GM23248 (cell line): ENCODE measurements around the gene HINT3.

ENCODE experiments used
- EZH2 ChIP-seq: fragments of 200-600 bp; sonication (generic); IDR thresholded peaks from 2 replicates; pipeline ENCODE4 v1.6.1; 2018; ENCODE audit warnings: antibody characterized with exemption, mild to moderate bottlenecking; ENCODE audit not compliant: insufficient read depth, poor library complexity, severe bottlenecking
- EZH2phosphoT487 ChIP-seq: fragments of 200-600 bp; sonication (generic); IDR thresholded peaks from 2 replicates; pipeline ENCODE4 v1.6.1; 2018; ENCODE audit warnings: antibody characterized with exemption, moderate library complexity, mild to moderate bottlenecking, low read depth; ENCODE audit not compliant: insufficient read depth

DNA sequence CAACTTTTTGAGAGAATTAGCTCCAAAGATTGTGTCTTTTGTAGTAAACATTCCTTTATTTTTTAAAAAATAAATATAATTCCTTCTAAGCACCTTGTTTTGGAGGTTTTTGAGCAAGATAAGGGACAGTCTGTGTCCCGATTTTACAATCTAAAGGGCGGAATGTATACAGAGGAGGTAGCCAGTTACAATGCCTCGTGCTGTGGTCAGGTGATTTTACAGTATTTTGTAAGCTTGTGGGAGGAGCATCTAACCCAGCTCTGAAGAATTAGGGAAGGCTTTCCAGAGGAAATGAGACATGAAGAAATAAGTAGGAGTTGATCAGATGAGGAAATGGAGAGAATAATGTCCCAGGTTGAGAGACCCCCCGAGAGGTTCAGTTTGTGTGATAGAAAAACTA, 1.3 kb downstream of the HINT3 start:
- TF ChIP-seq EZH2 (no peak), EZH2phosphoT487 (no peak)
